H9 (cell line): Measurements from ENCODE around the gene NKD2. TPM values are rescaled to one million over a fixed set of nuclear protein-coding genes. Genes with fewer than 3 reads are reported as not detected.

ENCODE experiments used
- DNase-seq: peaks from one replicate; pipeline ENCODE4 v3.0.0-alpha.2; 2017
- H2AFZ ChIP-seq: one replicate; pipeline ENCODE4 v1.6.1; 2013; ENCODE audit warnings: mild to moderate bottlenecking, low read length, control low read depth, moderate library complexity
- H2AK5ac ChIP-seq: 2 replicates; pipeline ENCODE4 v1.6.1; 2013; ENCODE audit warnings: low read length, control low read depth, mixed read lengths; ENCODE audit not compliant: insufficient read length
- H2BK120ac ChIP-seq: one replicate; pipeline ENCODE4 v1.6.1; 2013; ENCODE audit warnings: low read depth, mild to moderate bottlenecking, low read length, control low read depth, inconsistent platforms; ENCODE audit not compliant: poor library complexity, severe bottlenecking
- H2BK12ac ChIP-seq: 2 replicates; pipeline ENCODE4 v1.6.1; 2013; ENCODE audit warnings: low read length, control low read depth, mixed read lengths, low read depth; ENCODE audit not compliant: insufficient read length
- H2BK15ac ChIP-seq: 2 replicates; pipeline ENCODE4 v1.6.1; 2013; ENCODE audit warnings: low read depth, low read length, control low read depth
- H2BK20ac ChIP-seq: one replicate; pipeline ENCODE4 v1.6.1; 2013; ENCODE audit warnings: low read depth, mild to moderate bottlenecking, low read length, control low read depth, inconsistent platforms; ENCODE audit not compliant: poor library complexity, severe bottlenecking
- H2BK5ac ChIP-seq: 2 replicates; pipeline ENCODE4 v1.6.1; 2013; ENCODE audit warnings: low read length, control low read depth, mixed read lengths; ENCODE audit not compliant: insufficient read length
- H3K14ac ChIP-seq: 2 replicates; pipeline ENCODE4 v1.6.1; 2013; ENCODE audit warnings: low read length, control low read depth; ENCODE audit not compliant: insufficient read depth
- H3K18ac ChIP-seq: 2 replicates; pipeline ENCODE4 v1.6.1; 2013; ENCODE audit warnings: low read depth, mild to moderate bottlenecking, mixed read lengths, low read length, control low read depth; ENCODE audit not compliant: insufficient read length
- H3K23ac ChIP-seq: 2 replicates; pipeline ENCODE4 v1.6.1; 2013; ENCODE audit warnings: low read length, control low read depth, mixed read lengths, low read depth; ENCODE audit not compliant: insufficient read length
- H3K23me2 ChIP-seq: 2 replicates; pipeline ENCODE4 v1.6.1; 2013; ENCODE audit warnings: low read depth, mild to moderate bottlenecking, mixed read lengths, low read length, control low read depth; ENCODE audit not compliant: insufficient read length, poor library complexity, severe bottlenecking
- H3K27ac ChIP-seq: 2 replicates; pipeline ENCODE4 v1.5.1; 2013; ENCODE audit warnings: low read length, control low read depth, mixed read lengths, low read depth; ENCODE audit not compliant: insufficient read length
- H3K27me3 ChIP-seq: 2 replicates; pipeline ENCODE4 v1.6.1; 2013; ENCODE audit warnings: low read length, control low read depth, inconsistent platforms; ENCODE audit not compliant: insufficient read depth
- H3K4ac ChIP-seq: 2 replicates; pipeline ENCODE4 v1.6.1; 2013; ENCODE audit warnings: low read depth, mild to moderate bottlenecking, control low read depth, inconsistent platforms, low read length, moderate library complexity
- H3K4me1 ChIP-seq: 2 replicates; pipeline ENCODE4 v1.6.1; 2013; ENCODE audit warnings: low read length, control low read depth, inconsistent platforms; ENCODE audit not compliant: insufficient read depth
- H3K4me2 ChIP-seq: 2 replicates; pipeline ENCODE4 v1.6.1; 2013; ENCODE audit warnings: low read length, control low read depth, mixed read lengths; ENCODE audit not compliant: insufficient read length, insufficient read depth
- H3K56ac ChIP-seq: 2 replicates; pipeline ENCODE4 v1.6.1; 2013; ENCODE audit warnings: low read depth, mild to moderate bottlenecking, mixed read lengths, low read length, control low read depth; ENCODE audit not compliant: insufficient read length
- H3K79me1 ChIP-seq: 2 replicates; pipeline ENCODE4 v1.6.1; 2013; ENCODE audit warnings: low read depth, mild to moderate bottlenecking, moderate library complexity, low read length, control low read depth, inconsistent platforms; ENCODE audit not compliant: insufficient read depth, poor library complexity, severe bottlenecking
- H3K79me2 ChIP-seq: 2 replicates; pipeline ENCODE4 v1.6.1; 2013; ENCODE audit warnings: low read length, control low read depth, inconsistent platforms; ENCODE audit not compliant: insufficient read depth
- H3K9ac ChIP-seq: 2 replicates; pipeline ENCODE4 v1.6.1; 2013; ENCODE audit warnings: low read length, control low read depth, mixed read lengths; ENCODE audit not compliant: insufficient read length; ENCODE audit errors: extremely low read depth
- H3K9me3 ChIP-seq: one replicate; pipeline ENCODE4 v1.6.1; 2013; ENCODE audit warnings: low read depth, low read length, inconsistent platforms; ENCODE audit not compliant: control insufficient read depth
- H3T11ph ChIP-seq: one replicate; pipeline ENCODE4 v1.6.1; 2013; ENCODE audit warnings: mild to moderate bottlenecking, low read length, control low read depth, inconsistent platforms
- H4K20me1 ChIP-seq: one replicate; pipeline ENCODE4 v1.6.1; 2013; ENCODE audit not compliant: control insufficient read depth, insufficient read length, insufficient read depth
- H4K5ac ChIP-seq: 2 replicates; pipeline ENCODE4 v1.6.1; 2013; ENCODE audit warnings: low read depth, mild to moderate bottlenecking, mixed read lengths, low read length, control low read depth; ENCODE audit not compliant: insufficient read length
- H4K8ac ChIP-seq: replicated peaks from 2 replicates; pipeline ENCODE4 v1.6.1; 2013; ENCODE audit warnings: low read length, control low read depth, mixed read lengths, low read depth; ENCODE audit not compliant: insufficient read length
- H4K91ac ChIP-seq: 2 replicates; pipeline ENCODE4 v1.6.1; 2013; ENCODE audit warnings: low read depth, mild to moderate bottlenecking, moderate library complexity, mixed read lengths, low read length, control low read depth; ENCODE audit not compliant: insufficient read length
- H3K27ac Mint-ChIP-seq, 3 experiments: 2 replicates in 2 of 3; 3 replicates in 1 of 3; pipeline ENCODE4 v1.8.0; 2020 to 2021; ENCODE audit warnings: mixed read lengths in 3 of 3, mild to moderate bottlenecking in 1 of 3, moderate library complexity in 1 of 3
- H3K27me3 Mint-ChIP-seq: 2 replicates; pipeline ENCODE4 v1.8.0; 2021; ENCODE audit warnings: low read depth, mild to moderate bottlenecking, moderate library complexity, mixed read lengths
- H3K36me3 Mint-ChIP-seq, 3 experiments: 2 replicates in 2 of 3; 3 replicates in 1 of 3; pipeline ENCODE4 v1.8.0; 2020 to 2021; ENCODE audit warnings: low read depth in 3 of 3, mixed read lengths in 3 of 3; ENCODE audit not compliant: insufficient read depth in 1 of 3
- H3K4me1 Mint-ChIP-seq, 2 experiments: 2 replicates each; pipeline ENCODE4 v1.8.0; 2020; ENCODE audit warnings: mixed read lengths in 2 of 2
- H3K4me3 Mint-ChIP-seq, 2 experiments: 2 replicates in 1 of 2; 3 replicates in 1 of 2; pipeline ENCODE4 v1.8.0; 2020 to 2021; ENCODE audit warnings: mild to moderate bottlenecking in 2 of 2, mixed read lengths in 2 of 2, moderate library complexity in 1 of 2
- H3K9me3 Mint-ChIP-seq, 2 experiments: 2 replicates in 1 of 2; 3 replicates in 1 of 2; pipeline ENCODE4 v1.8.0; 2020; ENCODE audit warnings: mild to moderate bottlenecking in 2 of 2, mixed read lengths in 2 of 2, moderate library complexity in 1 of 2
- CTCF ChIP-seq: fragments of 200-600 bp; sonication (generic); conservative IDR thresholded peaks from 3 replicates; pipeline ENCODE4 v1.8.0; 2021; ENCODE audit warnings: antibody characterized with exemption, mild to moderate bottlenecking
- WGBS: extraction: QIAGEN DNeasy Blood & Tissue Kit; methylation state at CpG from one replicate; pipeline ENCODE4 v1.1.7; 2013; ENCODE audit warnings: missing lambda C conversion rate, low lambda C conversion rate, mixed read lengths; ENCODE audit not compliant: insufficient read length; ENCODE audit errors: extremely low coverage; 5-methylcytosine and 5-hydroxymethylcytosine counted together
- total RNA-seq: library from RNA; stranded (reverse); gene quantifications from 2 replicates; pipeline ENCODE4 v1.2.1, GENCODE V29; 2021

The NKD2 gene
- total RNA-seq, 1 experiment from 2014 or later, result 7.3 TPM

- Mint-ChIP-seq H3K9me3 (no peaks in the 10 kb centered on the region), H3K36me3 (peaks cover 5 to 30% (median 6%) of the 10 kb centered on the region in 3 experiments; a peak in 6 of 7 replicates), H3K4me3 (no peak overlapping the region), H3K4me1 (peaks cover 0 to 3% of the 10 kb centered on the region in 2 experiments; a peak in 1 of 4 replicates), H3K27me3 (no peaks in the 10 kb centered on the region), H3K27ac (peak overlapping the region in 1 of 3 experiments; percentile 85; a peak in 2 of 7 replicates)
- Histone ChIP-seq H3K4me2 (no peak overlapping the region), H4K20me1 (no peaks in the 10 kb centered on the region), H2AK5ac (no peak overlapping the region), H3K18ac (no peak overlapping the region), H3K27ac (no peak overlapping the region), H3K56ac (no peak overlapping the region), H3K23ac (no peak overlapping the region), H3K9me3 (no peaks in the 10 kb centered on the region), H2BK5ac (no peak overlapping the region), H2BK12ac (no peak overlapping the region), H3K4me1 (no peaks in the 10 kb centered on the region), H4K91ac (no peak overlapping the region), H3K9ac (no peak overlapping the region), H2AFZ (no peak overlapping the region), H3K79me1 (no peaks in the 10 kb centered on the region), H2BK120ac (no peak overlapping the region), H3K4ac (no peak overlapping the region), H3K27me3 (no peaks in the 10 kb centered on the region), H4K8ac (no peak overlapping the region), H2BK15ac (no peak overlapping the region), H3K79me2 (no peaks in the 10 kb centered on the region), H3K23me2 (no peaks in the 10 kb centered on the region), H2BK20ac (no peak overlapping the region), H3T11ph (no peak overlapping the region), H3K14ac (no peak overlapping the region), H4K5ac (no peak overlapping the region)
- no peak for DNase-seq
- no peak for TF ChIP-seq CTCF
- no CpG with 5 or more reads among the region's 12 CpGs for WGBS
These were observed 58.1 kb downstream of the NKD2 start for GRCh38 chr5:1066676-1067075.
